A549 (cell line): ENCODE results near the gene ZFAND6.

Experiments
- CEBPB ChIP-seq, 2 experiments: fragments of >200 bp in 1 of 2; sonication (Bioruptor Twin) in 1 of 2; formaldehyde crosslinking in 1 of 2; IDR thresholded peaks; 2 replicates each; pipeline ENCODE4 v1.6.1; 2012 to 2016
- CHD4 ChIP-seq: fragments of 200-600 bp; sonication (generic); IDR thresholded peaks from 2 replicates; pipeline ENCODE4 v1.6.1; 2016; ENCODE audit warnings: antibody characterized with exemption, mild to moderate bottlenecking, borderline replicate concordance
- CTCF ChIP-seq: fragments of >200 bp; sonication (Bioruptor Twin); formaldehyde crosslinking; IDR thresholded peaks from 3 replicates; pipeline ENCODE4 v1.5.1; 2016
- KDM1A ChIP-seq: fragments of 200-600 bp; sonication (generic); IDR thresholded peaks from 2 replicates; pipeline ENCODE4 v1.6.1; 2016; ENCODE audit warnings: low read depth, mild to moderate bottlenecking
- MAX ChIP-seq: IDR thresholded peaks from 2 replicates; pipeline ENCODE4 v1.6.1; 2012
- NR3C1 ChIP-seq: fragments of >200 bp; sonication (Bioruptor Twin); formaldehyde crosslinking; IDR thresholded peaks from 3 replicates; pipeline ENCODE4 v1.6.1; 2017
- POLR2A ChIP-seq: IDR thresholded peaks from 2 replicates; pipeline ENCODE4 v1.6.1; 2012; ENCODE audit warnings: mild to moderate bottlenecking, low read length
- POLR2AphosphoS2 ChIP-seq: conservative IDR thresholded peaks from 2 replicates; pipeline ENCODE4 v1.6.1; 2012; ENCODE audit warnings: low read length, improper control_type of control experiment, inconsistent platforms
- REST ChIP-seq: fragments of 200-600 bp; sonication (generic); IDR thresholded peaks from 2 replicates; pipeline ENCODE4 v1.6.1; 2016; ENCODE audit warnings: antibody characterized with exemption, mild to moderate bottlenecking, moderate library complexity
- RFX5 ChIP-seq: fragments of 450-650 bp; IDR thresholded peaks from 2 replicates; pipeline ENCODE4 v1.7.1; 2014; ENCODE audit warnings: antibody characterized with exemption, mild to moderate bottlenecking, moderate library complexity

- TF ChIP-seq RFX5, result no peak
- TF ChIP-seq KDM1A, result no peak
- no peak for TF ChIP-seq CTCF
- no peak for TF ChIP-seq CEBPB (IDR thresholded peaks at IDR 0.05)
- no peak for TF ChIP-seq POLR2AphosphoS2
- TF ChIP-seq MAX, result no peak
- no peak for TF ChIP-seq POLR2A
- TF ChIP-seq REST, result no peak
- no peak for TF ChIP-seq NR3C1
- TF ChIP-seq CHD4, result no peak
These were observed 30.6 kb downstream of the ZFAND6 start for GRCh38 chr15:80090041-80090440.
